Liver (tissue), 9 donors: ENCODE results near the gene LPAR1. TPM values are rescaled to one million over a fixed set of nuclear protein-coding genes. Genes with fewer than 3 reads are reported as not detected.

Experiments used
- DNase-seq: peaks from one replicate; pipeline ENCODE4 v3.0.0-alpha.2; 2017; ENCODE audit warnings: low spot score
- H3K27ac ChIP-seq, 2 donors: one replicate each; pipeline ENCODE4 v1.7.0; 2013; ENCODE audit warnings: inconsistent platforms in 2 of 2, low read length in 2 of 2, control low read depth in 1 of 2, low read depth in 1 of 2, mild to moderate bottlenecking in 1 of 2
- H3K27me3 ChIP-seq, 4 donors: one replicate each; pipeline versions ENCODE4 v1.6.1 to v1.7.0; 2013; ENCODE audit warnings: low read length in 3 of 4, inconsistent platforms in 1 of 4, mild to moderate bottlenecking in 1 of 4, moderate library complexity in 1 of 4; ENCODE audit not compliant: control insufficient read depth in 4 of 4, insufficient read depth in 4 of 4
- H3K36me3 ChIP-seq, 4 donors: one replicate each; pipeline versions ENCODE4 v1.6.1 to v1.7.0; 2013; ENCODE audit warnings: low read length in 3 of 4, mild to moderate bottlenecking in 3 of 4, low read depth in 1 of 4, moderate library complexity in 1 of 4; ENCODE audit not compliant: control insufficient read depth in 4 of 4, insufficient read depth in 3 of 4
- H3K4me1 ChIP-seq, 4 donors: one replicate each; pipeline versions ENCODE4 v1.6.1 to v1.7.0; 2013; ENCODE audit warnings: low read length in 3 of 4, mild to moderate bottlenecking in 3 of 4, moderate library complexity in 1 of 4; ENCODE audit not compliant: control insufficient read depth in 4 of 4, insufficient read depth in 4 of 4
- H3K4me3 ChIP-seq, 3 donors: one replicate each; pipeline versions ENCODE4 v1.6.1 to v1.7.0; 2013; ENCODE audit warnings: low read length in 3 of 3, control low read depth in 1 of 3, low read depth in 1 of 3, mild to moderate bottlenecking in 1 of 3
- H3K9ac ChIP-seq, 2 donors: one replicate each; pipeline ENCODE4 v1.7.0; 2013; ENCODE audit warnings: low read length in 2 of 2, mild to moderate bottlenecking in 2 of 2, moderate library complexity in 2 of 2, control low read depth in 1 of 2, low read depth in 1 of 2
- H3K9me3 ChIP-seq, 4 donors: one replicate each; pipeline versions ENCODE4 v1.6.1 to v1.7.0; 2013; ENCODE audit warnings: low read length in 3 of 4; ENCODE audit not compliant: control insufficient read depth in 4 of 4
- EGR1 ChIP-seq, 2 donors: IDR thresholded peaks; 2 replicates each; pipeline ENCODE4 v1.6.1; 2016 to 2018; ENCODE audit warnings: antibody characterized with exemption in 2 of 2, low read depth in 2 of 2
- FOXA1 ChIP-seq: IDR thresholded peaks from 2 replicates; pipeline ENCODE4 v1.6.1; 2016; ENCODE audit warnings: antibody characterized with exemption
- FOXA2 ChIP-seq: IDR thresholded peaks from 2 replicates; pipeline ENCODE4 v1.6.1; 2016; ENCODE audit warnings: antibody characterized with exemption
- GABPA ChIP-seq, 2 donors: IDR thresholded peaks in 1 of 2; conservative IDR thresholded peaks in 1 of 2; 2 replicates each; pipeline ENCODE4 v1.6.1; 2016; ENCODE audit warnings: antibody characterized with exemption in 2 of 2, mild to moderate bottlenecking in 1 of 2, moderate library complexity in 1 of 2
- HNF4A ChIP-seq, 2 donors: conservative IDR thresholded peaks; 2 replicates each; pipeline ENCODE4 v1.6.1; 2016; ENCODE audit warnings: antibody characterized with exemption in 2 of 2, mild to moderate bottlenecking in 2 of 2
- HNF4G ChIP-seq: IDR thresholded peaks from 2 replicates; pipeline ENCODE4 v1.6.1; 2016; ENCODE audit warnings: antibody characterized with exemption
- JUND ChIP-seq, 2 donors: IDR thresholded peaks; 2 replicates each; pipeline ENCODE4 v1.6.1; 2016; ENCODE audit warnings: antibody characterized with exemption in 2 of 2
- NR2F2 ChIP-seq: IDR thresholded peaks from 2 replicates; pipeline ENCODE4 v1.6.1; 2016; ENCODE audit warnings: antibody characterized with exemption
- RAD21 ChIP-seq, 2 donors: IDR thresholded peaks; 2 replicates each; pipeline ENCODE4 v1.6.1; 2016; ENCODE audit warnings: antibody characterized with exemption in 2 of 2, mild to moderate bottlenecking in 2 of 2
- RXRA ChIP-seq, 2 donors: IDR thresholded peaks; 2 replicates each; pipeline ENCODE4 v1.6.1; 2017 to 2018; ENCODE audit warnings: antibody characterized with exemption in 2 of 2, mild to moderate bottlenecking in 1 of 2
- SP1 ChIP-seq: IDR thresholded peaks from 2 replicates; pipeline ENCODE4 v1.6.1; 2018; ENCODE audit warnings: antibody characterized with exemption, mild to moderate bottlenecking
- TAF1 ChIP-seq: conservative IDR thresholded peaks from 2 replicates; pipeline ENCODE4 v1.6.1; 2016; ENCODE audit warnings: antibody characterized with exemption, mild to moderate bottlenecking
- YY1 ChIP-seq: IDR thresholded peaks from 2 replicates; pipeline ENCODE4 v1.6.1; 2016; ENCODE audit warnings: antibody characterized with exemption, mild to moderate bottlenecking
- WGBS: extraction: QIAGEN DNeasy Blood & Tissue Kit; methylation state at CpG from one replicate; pipeline ENCODE4 v1.1.7; 2013; 5-methylcytosine and 5-hydroxymethylcytosine counted together
- polyA plus RNA-seq, 2 donors: library from polyadenylated mRNA; stranded (reverse) in 1 of 2; unstranded in 1 of 2; fragments of 200-250 nt in 1 of 2; fragments of >200 nt in 1 of 2; fragmentation: Nextera tagmentation in 1 of 2; extraction: Ambion mirVana in 1 of 2; gene quantifications; one replicate each; pipeline versions ENCODE4 v1.2.1 to v1.2.3, GENCODE V29; 2013 to 2015
- total RNA-seq, 2 donors: library from RNA; depleted of rRNA; stranded (reverse); fragments of >200 nt; gene quantifications; one replicate each; pipeline ENCODE4 v1.2.3, GENCODE V29; 2014
- TF ChIP-seq, protein P1 (sequence below): IDR thresholded peaks from 2 replicates; pipeline ENCODE4 v1.6.1; 2016; ENCODE audit warnings: antibody characterized with exemption
- TF ChIP-seq, protein P2 (sequence below): IDR thresholded peaks from 2 replicates; pipeline ENCODE4 v1.6.1; 2016; ENCODE audit warnings: antibody characterized with exemption
- TF ChIP-seq, protein P3 (sequence below): IDR thresholded peaks from 2 replicates; pipeline ENCODE4 v1.6.1; 2016; ENCODE audit warnings: antibody characterized with exemption
- TF ChIP-seq, protein P4 (sequence below): IDR thresholded peaks from 2 replicates; pipeline ENCODE4 v1.6.1; 2016; ENCODE audit warnings: antibody characterized with exemption, mild to moderate bottlenecking
- TF ChIP-seq, protein P5 (sequence below): fragments of 150-350 bp; IDR thresholded peaks from 2 replicates; pipeline ENCODE4 v1.5.1; 2017; ENCODE audit warnings: improper control_type of control experiment, low read depth, low read length; ENCODE audit not compliant: missing input control
- donor health status: healthy.
- donor health status: healthy.
- donor health status: healthy.
- donor health status: healthy.
- donor health status: healthy.

Gene LPAR1
- total and polyA plus RNA-seq, 4 donors, result 0.51 to 3.6 (median 1.1) TPM

DNA sequence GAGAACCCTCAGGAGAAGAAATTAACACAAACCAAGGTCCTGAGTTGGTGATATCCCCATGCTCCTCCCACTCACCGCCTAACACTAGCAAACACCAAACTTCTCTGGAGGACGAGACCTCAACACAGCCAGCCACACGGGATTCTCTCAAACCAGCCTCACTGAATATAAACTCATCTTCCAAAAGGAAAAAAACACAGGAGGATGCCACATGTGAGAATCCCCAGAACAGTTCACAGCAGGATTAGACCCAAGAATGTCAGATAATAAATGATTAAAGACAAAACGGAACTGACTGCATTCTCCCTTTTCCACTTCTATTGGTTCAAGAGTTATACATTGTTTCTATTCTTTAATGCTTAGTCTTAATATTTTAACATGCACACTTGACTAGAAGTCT, 89.2 kb downstream of the LPAR1 start:
- 65% methylated on average over 4 of the region's 4 CpGs for WGBS

More for the DNA sequence above, 89.2 kb downstream of the LPAR1 start:
- Histone ChIP-seq H3K4me1 (no peaks in the 10 kb centered on the region), H3K27me3 (no peaks in the 10 kb centered on the region), H3K36me3 (no peaks in the 10 kb centered on the region), H3K27ac (no peak overlapping the region), H3K9me3 (no peaks in the 10 kb centered on the region), H3K4me3 (no peak overlapping the region), H3K9ac (no peak overlapping the region)
- no peak for DNase-seq
- TF ChIP-seq RAD21 (IDR thresholded peaks at IDR 0.05) (no peak), TAF1 (no peak), GABPA (IDR thresholded peaks at IDR 0.05 in 1 of 2, conservative IDR thresholded peaks at IDR 0.05 in 1 of 2) (no peak), JUND (IDR thresholded peaks at IDR 0.05) (no peak), RXRA (IDR thresholded peaks at IDR 0.05) (no peak), HNF4G (no peak), EGR1 (IDR thresholded peaks at IDR 0.05; ENCODE audit: low read depth in 2 of 2) (no peak), FOXA2 (no peak), YY1 (no peak), FOXA1 (no peak), SP1 (no peak), HNF4A (conservative IDR thresholded peaks at IDR 0.05) (no peak), NR2F2 (no peak)
- TF ChIP-seq, protein P1, sequence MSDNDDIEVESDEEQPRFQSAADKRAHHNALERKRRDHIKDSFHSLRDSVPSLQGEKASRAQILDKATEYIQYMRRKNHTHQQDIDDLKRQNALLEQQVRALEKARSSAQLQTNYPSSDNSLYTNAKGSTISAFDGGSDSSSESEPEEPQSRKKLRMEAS, result no peak
- TF ChIP-seq, protein P2, sequence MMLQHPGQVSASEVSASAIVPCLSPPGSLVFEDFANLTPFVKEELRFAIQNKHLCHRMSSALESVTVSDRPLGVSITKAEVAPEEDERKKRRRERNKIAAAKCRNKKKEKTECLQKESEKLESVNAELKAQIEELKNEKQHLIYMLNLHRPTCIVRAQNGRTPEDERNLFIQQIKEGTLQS, result no peak
- TF ChIP-seq, protein P3, sequence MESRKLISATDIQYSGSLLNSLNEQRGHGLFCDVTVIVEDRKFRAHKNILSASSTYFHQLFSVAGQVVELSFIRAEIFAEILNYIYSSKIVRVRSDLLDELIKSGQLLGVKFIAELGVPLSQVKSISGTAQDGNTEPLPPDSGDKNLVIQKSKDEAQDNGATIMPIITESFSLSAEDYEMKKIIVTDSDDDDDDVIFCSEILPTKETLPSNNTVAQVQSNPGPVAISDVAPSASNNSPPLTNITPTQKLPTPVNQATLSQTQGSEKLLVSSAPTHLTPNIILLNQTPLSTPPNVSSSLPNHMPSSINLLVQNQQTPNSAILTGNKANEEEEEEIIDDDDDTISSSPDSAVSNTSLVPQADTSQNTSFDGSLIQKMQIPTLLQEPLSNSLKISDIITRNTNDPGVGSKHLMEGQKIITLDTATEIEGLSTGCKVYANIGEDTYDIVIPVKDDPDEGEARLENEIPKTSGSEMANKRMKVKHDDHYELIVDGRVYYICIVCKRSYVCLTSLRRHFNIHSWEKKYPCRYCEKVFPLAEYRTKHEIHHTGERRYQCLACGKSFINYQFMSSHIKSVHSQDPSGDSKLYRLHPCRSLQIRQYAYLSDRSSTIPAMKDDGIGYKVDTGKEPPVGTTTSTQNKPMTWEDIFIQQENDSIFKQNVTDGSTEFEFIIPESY, result no peak
- TF ChIP-seq, protein P4, sequence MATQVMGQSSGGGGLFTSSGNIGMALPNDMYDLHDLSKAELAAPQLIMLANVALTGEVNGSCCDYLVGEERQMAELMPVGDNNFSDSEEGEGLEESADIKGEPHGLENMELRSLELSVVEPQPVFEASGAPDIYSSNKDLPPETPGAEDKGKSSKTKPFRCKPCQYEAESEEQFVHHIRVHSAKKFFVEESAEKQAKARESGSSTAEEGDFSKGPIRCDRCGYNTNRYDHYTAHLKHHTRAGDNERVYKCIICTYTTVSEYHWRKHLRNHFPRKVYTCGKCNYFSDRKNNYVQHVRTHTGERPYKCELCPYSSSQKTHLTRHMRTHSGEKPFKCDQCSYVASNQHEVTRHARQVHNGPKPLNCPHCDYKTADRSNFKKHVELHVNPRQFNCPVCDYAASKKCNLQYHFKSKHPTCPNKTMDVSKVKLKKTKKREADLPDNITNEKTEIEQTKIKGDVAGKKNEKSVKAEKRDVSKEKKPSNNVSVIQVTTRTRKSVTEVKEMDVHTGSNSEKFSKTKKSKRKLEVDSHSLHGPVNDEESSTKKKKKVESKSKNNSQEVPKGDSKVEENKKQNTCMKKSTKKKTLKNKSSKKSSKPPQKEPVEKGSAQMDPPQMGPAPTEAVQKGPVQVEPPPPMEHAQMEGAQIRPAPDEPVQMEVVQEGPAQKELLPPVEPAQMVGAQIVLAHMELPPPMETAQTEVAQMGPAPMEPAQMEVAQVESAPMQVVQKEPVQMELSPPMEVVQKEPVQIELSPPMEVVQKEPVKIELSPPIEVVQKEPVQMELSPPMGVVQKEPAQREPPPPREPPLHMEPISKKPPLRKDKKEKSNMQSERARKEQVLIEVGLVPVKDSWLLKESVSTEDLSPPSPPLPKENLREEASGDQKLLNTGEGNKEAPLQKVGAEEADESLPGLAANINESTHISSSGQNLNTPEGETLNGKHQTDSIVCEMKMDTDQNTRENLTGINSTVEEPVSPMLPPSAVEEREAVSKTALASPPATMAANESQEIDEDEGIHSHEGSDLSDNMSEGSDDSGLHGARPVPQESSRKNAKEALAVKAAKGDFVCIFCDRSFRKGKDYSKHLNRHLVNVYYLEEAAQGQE, result no peak
- TF ChIP-seq, protein P5, sequence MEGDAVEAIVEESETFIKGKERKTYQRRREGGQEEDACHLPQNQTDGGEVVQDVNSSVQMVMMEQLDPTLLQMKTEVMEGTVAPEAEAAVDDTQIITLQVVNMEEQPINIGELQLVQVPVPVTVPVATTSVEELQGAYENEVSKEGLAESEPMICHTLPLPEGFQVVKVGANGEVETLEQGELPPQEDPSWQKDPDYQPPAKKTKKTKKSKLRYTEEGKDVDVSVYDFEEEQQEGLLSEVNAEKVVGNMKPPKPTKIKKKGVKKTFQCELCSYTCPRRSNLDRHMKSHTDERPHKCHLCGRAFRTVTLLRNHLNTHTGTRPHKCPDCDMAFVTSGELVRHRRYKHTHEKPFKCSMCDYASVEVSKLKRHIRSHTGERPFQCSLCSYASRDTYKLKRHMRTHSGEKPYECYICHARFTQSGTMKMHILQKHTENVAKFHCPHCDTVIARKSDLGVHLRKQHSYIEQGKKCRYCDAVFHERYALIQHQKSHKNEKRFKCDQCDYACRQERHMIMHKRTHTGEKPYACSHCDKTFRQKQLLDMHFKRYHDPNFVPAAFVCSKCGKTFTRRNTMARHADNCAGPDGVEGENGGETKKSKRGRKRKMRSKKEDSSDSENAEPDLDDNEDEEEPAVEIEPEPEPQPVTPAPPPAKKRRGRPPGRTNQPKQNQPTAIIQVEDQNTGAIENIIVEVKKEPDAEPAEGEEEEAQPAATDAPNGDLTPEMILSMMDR, result no peak
